Stimulated activated CD4-positive, alpha-beta T cell treated with anti-CD3 and anti-CD28 coated beads, Interleukin-12 subunit alpha, Interleukin-12 subunit beta, amount 100 ng/mL, for 24 hours (primary cell): ENCODE data around the gene GKN1.
A peak's percentile ranks its signal among the peaks of the same experiment; 100 is the strongest.
"Not testable (repeated sequence)": the region's sequence is repeated elsewhere in the genome, so short reads cannot be mapped to it uniquely, and the experiment has no call there.

ENCODE experiments used
- DNase-seq, 2 experiments: peaks; one replicate each; pipeline ENCODE4 v3.0.0-alpha.2; 2020; ENCODE audit warnings: low read depth in 2 of 2

GKN1 gene, protein sequence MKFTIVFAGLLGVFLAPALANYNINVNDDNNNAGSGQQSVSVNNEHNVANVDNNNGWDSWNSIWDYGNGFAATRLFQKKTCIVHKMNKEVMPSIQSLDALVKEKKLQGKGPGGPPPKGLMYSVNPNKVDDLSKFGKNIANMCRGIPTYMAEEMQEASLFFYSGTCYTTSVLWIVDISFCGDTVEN

GRCh38 chr2:68974251-68974650, at the start of gene GKN1:
Gene GKN1 (plus strand): TSS chr2:68974636. CDS start chr2:68974678, 42 bp downstream.
- DNase-seq, result no peak

- peak; percentile 26 to 36 for DNase-seq
Observed at GRCh38 chr2:68925295-68925896, 49.0 kb upstream of the GKN1 start.

- DNase-seq, result no peak
Observed at GRCh38 chr2:68926796-68927195, 47.6 kb upstream of the GKN1 start.

GRCh38 chr2:68931149-68931711, 43.2 kb upstream of the GKN1 start:
- DNase-seq, result no peak

DNA sequence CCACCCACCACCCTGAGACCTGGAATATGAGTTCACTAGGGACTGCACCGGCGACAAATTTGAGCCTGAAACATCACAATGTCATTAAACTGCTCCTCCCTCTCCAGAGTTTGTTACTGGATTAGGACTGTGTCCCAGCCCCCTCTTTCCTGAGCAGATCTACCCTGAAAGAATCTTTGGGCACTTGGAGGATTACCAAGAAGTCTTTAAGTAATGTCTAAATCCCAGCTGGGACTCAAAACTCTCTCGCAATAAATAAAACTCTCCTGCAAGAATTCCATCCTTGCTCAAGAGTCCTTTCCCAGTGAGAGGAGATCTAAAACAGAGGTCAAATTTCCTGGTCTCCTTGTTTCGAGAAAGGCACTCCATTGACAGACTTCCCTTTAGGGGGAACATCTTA, 42.6 kb upstream of the GKN1 start:
- no peak for DNase-seq

DNA sequence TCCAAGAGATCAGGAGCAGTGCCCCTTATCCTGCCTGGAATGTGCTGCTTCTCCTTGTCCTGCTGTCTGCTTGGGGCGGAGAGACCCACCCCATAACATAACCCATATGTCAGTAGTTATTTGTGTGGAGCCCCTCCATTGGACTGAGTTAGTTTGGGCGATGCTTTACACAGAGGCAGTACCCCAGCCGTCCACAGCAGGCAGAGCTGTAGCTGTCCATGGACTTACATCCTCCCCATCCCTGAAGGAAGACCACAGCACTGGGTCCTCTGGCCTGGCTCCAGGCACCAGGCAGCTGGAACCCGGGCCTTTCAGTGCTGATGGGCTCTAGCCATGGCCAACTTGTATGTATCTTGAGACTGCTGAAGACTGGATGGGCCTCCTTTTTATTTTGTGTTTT, 42.0 kb upstream of the GKN1 start:
- no peak for DNase-seq

DNA sequence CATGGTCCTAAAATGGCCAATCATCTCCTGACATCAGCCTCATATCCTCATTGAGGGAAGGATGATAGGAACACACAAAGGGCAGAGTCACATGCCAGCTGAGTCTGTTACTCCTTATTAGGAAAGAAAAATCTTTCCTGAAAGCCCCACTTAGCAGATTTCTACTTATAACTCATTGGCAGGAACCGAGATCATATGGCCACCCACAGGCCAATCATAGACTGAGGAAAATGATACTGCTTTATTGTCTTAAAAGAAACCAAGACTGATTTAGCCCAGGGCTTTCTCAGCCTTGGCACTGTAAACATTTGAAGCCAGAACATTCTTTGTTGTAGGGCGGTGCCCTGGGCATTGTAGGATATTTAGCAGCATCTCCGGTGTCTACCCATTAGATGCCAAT, 40.4 kb upstream of the GKN1 start:
- no peak for DNase-seq

DNA sequence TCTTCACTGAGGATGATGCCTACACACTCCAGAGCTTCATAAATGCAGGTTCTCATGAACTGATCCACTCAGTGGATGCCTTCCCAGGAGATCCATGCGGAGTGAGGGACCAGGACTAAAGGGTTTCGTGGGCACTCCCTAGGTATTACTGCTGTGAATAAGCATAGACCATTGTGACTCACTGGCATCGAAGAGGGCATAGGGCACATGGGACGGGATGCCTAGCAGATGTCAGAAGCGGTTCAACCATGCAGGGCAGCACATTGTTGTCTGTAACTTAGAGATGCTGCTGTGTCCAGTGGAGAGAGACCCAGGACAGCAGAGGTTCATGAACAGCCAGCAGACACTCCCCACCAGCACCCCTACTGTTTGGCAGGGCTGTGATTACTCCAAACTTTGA, 39.0 kb upstream of the GKN1 start:
- DNase-seq, result no peak

DNA sequence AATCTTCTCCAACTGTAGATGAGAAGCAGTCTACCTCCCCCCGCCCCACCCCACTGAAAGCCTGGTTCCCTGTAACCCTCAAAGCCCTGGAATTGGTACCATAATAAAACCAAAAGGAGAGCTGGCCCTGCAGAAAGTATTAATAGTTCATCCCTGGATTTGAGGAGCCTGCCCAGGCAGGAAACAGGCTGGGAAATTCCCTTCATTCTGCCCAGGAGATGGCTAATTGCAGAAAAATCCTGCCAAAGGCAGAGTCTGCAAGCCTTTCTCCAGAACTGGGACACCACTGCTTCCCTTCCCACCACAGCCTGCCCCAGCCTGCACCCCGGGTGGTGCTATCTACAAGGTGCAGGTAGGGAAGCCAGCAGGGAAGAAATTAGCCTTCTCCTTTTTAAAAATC, 38.0 kb upstream of the GKN1 start:
- no peak for DNase-seq

- no peak for DNase-seq
Observed at GRCh38 chr2:68936889-68937288, 37.5 kb upstream of the GKN1 start.

GRCh38 chr2:68937346-68938055, 36.9 kb upstream of the GKN1 start:
- no peak for DNase-seq

DNA sequence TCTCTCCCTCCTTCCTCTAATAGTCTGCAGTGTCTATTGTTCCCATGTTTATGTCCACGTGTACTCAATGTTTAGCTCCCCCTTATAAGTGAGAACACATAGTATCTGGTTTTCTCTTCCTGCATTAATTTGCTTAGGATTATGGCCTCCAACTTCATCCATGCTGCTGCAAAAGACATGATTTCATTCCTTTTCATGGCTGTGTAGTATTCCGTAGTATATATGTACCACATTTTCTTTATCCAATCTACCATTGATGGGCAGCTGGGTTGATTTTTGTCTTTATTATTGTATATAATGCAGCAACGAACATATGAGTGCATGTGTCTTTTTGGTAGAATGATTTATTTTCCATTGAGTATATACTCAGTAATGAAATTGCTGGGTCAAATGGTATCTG, 35.5 kb upstream of the GKN1 start:
- no peak for DNase-seq

DNA sequence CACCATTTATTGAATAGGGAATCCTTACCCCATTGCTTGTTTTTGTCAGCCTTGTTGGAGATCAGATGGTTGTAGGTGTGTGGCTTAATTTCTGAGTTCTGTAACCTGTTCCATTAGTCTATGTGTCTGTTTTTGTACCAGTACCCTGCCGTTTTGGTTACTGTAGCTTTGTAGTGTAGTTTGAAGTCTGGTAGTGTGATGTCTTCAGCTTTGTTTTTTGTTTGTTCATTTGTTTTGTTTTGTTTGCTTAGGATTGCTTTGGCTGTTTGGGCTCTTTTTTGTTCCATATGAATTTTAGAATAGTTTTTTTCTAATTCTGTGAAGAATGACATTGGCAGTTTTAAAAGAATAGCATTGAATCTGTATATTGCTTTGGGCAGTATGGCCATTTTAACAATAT, 34.5 kb upstream of the GKN1 start:
- no peak for DNase-seq

- no peak for DNase-seq
Observed at GRCh38 chr2:68940369-68940768, 34.1 kb upstream of the GKN1 start.

DNA sequence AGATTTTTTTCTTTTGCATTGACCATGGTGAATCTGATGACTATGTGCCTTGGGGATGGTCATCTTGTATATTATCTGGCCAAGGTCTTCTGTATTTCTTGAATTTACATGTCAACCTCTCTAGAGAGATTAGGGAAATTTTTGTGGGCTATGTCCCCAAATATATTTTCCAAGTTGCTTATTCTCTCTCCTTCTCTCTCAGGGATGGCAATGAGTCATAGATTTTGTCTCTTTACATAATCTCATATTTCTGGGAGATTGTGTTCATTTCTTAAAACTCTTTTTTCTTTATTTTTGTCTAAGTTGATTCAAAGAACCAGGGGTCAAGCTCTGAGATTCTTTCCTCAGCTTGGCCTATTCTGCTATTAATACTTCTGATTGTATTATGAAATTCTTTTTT, 31.6 kb upstream of the GKN1 start:
- no peak for DNase-seq

DNA sequence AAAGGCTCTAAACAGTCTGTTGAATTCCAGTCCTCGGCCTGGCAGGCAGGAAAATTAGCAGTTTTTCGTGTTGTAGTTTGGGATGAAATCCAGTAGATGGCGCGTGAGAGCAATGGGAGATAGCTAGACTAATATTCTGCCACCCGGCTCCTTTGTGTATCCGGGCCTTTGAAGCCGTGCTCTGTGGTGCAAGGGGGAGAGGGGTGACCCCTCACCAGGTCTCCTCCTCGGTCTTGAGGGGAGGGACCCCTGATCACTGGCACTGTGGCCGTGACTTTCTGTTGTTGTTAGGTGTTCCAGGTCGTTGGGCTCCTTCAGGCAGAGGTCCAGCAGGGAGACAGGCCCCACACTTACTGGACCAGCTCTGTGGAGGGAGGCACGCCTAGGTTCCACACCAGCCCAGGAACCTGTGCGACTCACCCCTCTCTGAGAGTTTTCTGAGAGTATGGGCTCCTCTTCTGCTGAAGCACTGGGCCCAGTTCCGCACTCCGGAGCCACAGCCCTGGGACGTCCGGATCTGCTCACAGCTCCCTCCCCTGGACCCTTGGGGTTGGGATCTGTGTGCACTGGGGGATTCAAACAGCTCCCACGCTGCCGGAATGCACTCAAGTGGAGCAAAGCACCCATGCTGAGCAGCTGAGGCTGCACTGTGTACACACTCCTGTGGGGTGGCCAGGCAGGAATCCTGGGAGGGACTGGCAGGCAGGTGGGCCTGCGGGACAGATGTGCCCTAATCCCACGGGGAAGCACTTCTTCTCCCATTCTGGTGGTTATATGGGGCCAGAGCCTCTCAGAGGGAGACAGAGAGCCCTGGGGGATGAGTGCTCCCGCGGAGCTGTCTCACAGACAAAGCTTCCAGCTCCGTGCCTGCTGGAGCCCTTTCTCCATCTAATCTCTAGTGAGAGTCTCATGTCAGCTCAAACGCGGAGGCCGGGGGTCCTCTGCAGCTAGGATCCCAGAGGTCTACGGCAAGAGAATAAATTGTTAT, 30.6 kb upstream of the GKN1 start:
- DNase-seq, result peak; percentile 14 to 41

DNA sequence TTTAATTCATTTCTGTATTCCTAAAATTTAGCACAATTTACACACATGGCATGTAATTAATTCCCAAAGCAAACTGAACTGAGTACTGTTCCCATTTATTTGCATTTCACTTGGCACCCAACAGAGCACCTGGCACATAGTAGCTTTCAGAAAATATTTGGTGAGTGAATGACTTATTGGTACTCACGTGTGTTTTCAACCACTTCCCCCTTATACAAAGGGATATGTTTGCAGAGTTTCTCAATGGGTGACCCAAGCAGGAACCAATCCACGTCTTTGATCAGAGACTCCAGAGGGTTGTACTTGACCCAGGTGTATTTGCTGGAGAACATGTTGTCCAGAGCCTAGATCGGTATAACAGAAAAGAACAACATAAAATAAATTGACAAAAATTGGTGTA, 28.3 kb upstream of the GKN1 start:
- no peak for DNase-seq

- DNase-seq, result no peak
Observed at GRCh38 chr2:68948710-68949109, 25.7 kb upstream of the GKN1 start.

GRCh38 chr2:68951899-68952298, 22.5 kb upstream of the GKN1 start:
- DNase-seq, result no peak

DNA sequence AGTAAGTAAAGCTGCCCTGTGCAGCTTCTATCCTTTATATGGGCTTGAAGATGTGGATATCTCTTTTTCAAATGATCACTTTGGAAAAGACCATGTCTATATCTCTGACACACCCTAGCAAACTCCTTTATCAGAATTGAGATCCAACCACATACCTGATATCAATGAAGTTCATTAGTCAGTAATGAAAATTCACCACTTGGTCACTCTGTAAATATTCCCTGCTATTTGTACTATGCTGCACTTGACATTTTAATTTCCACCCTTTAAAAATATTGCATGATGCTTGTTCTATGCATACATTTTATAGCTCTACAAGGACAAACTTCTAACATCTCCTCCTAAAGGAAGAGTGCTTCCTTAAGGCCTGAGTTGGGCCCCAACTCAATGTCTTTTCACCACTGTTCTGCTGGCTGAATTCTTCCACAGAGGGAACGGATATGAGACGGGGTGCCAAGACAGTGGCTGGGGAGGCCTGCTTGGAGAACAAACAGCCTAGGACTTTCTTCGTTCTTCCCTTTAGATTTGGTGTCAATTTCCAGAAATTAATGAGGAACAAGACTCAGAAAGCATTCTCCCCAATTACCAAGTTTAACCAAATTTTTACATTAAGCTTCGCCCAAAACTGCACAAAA, 21.4 kb upstream of the GKN1 start, which contains the start of gene GKN2:
TSS of gene GKN2 (minus strand) at position 7 of the 635 bp plus-strand sequence. CDS start 32 bp downstream, outside the sequence.
- DNase-seq, result no peak

- not testable (repeated sequence) for DNase-seq
Observed at GRCh38 chr2:68955432-68955831, 19.0 kb upstream of the GKN1 start.
